Measurements from ENCODE around the gene DIRAS1.

DNA sequence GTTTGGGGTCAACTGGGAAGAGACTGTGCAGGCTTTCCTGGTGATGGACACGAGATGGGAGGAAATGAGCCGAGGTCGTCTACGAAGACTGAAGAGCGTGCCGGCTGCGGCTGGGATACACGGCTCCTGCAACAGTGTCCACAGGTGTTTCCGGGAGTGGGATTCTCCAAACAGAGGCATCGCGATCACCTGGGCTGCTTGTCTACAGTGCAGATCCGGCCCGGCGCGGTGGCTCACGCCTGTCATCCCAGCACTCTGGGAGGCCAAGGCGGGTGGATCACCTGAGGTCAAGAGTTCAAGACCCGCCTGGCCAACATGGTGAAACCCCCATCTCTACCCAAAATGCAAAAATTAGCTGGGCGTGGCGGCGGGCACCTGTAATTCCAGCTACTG lies 30.3 kb upstream of the DIRAS1 start:
- TF ChIP-seq, protein P1, sequence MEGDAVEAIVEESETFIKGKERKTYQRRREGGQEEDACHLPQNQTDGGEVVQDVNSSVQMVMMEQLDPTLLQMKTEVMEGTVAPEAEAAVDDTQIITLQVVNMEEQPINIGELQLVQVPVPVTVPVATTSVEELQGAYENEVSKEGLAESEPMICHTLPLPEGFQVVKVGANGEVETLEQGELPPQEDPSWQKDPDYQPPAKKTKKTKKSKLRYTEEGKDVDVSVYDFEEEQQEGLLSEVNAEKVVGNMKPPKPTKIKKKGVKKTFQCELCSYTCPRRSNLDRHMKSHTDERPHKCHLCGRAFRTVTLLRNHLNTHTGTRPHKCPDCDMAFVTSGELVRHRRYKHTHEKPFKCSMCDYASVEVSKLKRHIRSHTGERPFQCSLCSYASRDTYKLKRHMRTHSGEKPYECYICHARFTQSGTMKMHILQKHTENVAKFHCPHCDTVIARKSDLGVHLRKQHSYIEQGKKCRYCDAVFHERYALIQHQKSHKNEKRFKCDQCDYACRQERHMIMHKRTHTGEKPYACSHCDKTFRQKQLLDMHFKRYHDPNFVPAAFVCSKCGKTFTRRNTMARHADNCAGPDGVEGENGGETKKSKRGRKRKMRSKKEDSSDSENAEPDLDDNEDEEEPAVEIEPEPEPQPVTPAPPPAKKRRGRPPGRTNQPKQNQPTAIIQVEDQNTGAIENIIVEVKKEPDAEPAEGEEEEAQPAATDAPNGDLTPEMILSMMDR (IDR thresholded peaks at IDR 0.05 in 2 of 3, conservative IDR thresholded peaks at IDR 0.05 in 1 of 3; ENCODE audit: borderline replicate concordance in 1 of 3, insufficient read depth in 1 of 3, low read depth in 2 of 3, low read length in 2 of 3), result no peak
- no peak for TF ChIP-seq FOSL1 (IDR thresholded peaks at IDR 0.05; ENCODE audit: low read depth)
- TF ChIP-seq, protein P2, sequence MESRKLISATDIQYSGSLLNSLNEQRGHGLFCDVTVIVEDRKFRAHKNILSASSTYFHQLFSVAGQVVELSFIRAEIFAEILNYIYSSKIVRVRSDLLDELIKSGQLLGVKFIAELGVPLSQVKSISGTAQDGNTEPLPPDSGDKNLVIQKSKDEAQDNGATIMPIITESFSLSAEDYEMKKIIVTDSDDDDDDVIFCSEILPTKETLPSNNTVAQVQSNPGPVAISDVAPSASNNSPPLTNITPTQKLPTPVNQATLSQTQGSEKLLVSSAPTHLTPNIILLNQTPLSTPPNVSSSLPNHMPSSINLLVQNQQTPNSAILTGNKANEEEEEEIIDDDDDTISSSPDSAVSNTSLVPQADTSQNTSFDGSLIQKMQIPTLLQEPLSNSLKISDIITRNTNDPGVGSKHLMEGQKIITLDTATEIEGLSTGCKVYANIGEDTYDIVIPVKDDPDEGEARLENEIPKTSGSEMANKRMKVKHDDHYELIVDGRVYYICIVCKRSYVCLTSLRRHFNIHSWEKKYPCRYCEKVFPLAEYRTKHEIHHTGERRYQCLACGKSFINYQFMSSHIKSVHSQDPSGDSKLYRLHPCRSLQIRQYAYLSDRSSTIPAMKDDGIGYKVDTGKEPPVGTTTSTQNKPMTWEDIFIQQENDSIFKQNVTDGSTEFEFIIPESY (IDR thresholded peaks at IDR 0.05; ENCODE audit: extremely low read depth, insufficient replicate concordance, low read length), result no peak
